ENCODE data around the gene TMEM108. TPM values are rescaled to one million over a fixed set of nuclear protein-coding genes. Genes with fewer than 3 reads are reported as not detected.

Gene TMEM108
- total RNA-seq, 6 experiments from 2014 or later, result not detected

DNA sequence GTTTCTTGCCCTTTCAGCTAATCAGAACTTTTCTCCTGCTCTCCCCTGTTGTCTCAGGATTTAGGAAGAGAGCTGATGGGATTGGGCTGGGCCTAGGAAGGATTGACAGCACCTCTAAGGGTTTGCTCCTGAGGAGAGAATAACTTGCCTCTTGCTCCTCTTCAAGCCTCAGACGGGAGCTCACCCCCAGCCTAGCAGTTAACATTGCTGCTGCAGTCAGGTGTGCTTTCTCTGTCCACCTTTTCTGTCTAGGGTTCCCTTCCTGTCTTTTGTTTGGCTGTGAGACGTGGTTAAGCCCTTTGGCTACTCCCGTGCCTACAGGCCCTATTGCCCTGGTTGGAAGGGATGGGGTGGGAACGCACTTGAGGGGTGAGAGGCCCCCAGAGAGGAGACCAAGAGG lies 20.1 kb downstream of the TMEM108 start:
- no peak for DNase-seq
- Mint-ChIP-seq H3K9me3 (peaks cover 5% of the 10 kb centered on the region; the same call in 1 of the 2 replicates), H3K27me3 (ENCODE audit: insufficient read depth) (peaks cover 2% of the 10 kb centered on the region; the same call in 1 of the 2 replicates), H3K27ac (no peak overlapping the region), H3K4me3 (no peak overlapping the region), H3K4me1 (ENCODE audit: low read depth) (no peaks in the 10 kb centered on the region), H3K36me3 (ENCODE audit: low read depth) (no peaks in the 10 kb centered on the region)
- TF ChIP-seq, protein P1, sequence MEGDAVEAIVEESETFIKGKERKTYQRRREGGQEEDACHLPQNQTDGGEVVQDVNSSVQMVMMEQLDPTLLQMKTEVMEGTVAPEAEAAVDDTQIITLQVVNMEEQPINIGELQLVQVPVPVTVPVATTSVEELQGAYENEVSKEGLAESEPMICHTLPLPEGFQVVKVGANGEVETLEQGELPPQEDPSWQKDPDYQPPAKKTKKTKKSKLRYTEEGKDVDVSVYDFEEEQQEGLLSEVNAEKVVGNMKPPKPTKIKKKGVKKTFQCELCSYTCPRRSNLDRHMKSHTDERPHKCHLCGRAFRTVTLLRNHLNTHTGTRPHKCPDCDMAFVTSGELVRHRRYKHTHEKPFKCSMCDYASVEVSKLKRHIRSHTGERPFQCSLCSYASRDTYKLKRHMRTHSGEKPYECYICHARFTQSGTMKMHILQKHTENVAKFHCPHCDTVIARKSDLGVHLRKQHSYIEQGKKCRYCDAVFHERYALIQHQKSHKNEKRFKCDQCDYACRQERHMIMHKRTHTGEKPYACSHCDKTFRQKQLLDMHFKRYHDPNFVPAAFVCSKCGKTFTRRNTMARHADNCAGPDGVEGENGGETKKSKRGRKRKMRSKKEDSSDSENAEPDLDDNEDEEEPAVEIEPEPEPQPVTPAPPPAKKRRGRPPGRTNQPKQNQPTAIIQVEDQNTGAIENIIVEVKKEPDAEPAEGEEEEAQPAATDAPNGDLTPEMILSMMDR (IDR thresholded peaks at IDR 0.05), result no peak

DNA sequence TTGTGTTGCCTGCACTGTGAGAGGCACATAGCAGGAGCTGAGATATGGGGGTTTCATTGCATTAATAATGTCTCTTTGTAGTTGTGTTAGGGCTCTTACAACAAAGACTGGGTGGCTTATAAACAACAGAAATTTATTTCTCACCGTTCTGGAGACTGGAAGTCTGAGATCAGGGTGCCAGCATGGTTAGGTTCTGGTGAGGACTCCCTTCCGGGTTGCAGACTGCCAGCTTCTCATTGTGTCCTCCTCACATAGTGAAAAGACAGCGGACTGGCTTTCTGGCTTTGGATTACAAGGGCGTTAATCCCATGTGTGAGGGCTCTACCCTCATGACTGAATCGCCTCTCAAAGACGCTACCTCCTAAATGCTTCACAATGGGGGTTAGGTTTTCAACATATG lies 20.6 kb downstream of the TMEM108 start:
- no peak for DNase-seq
- Mint-ChIP-seq H3K4me3 (no peak overlapping the region), H3K27ac (no peak overlapping the region), H3K27me3 (ENCODE audit: insufficient read depth) (peaks cover 3% of the 10 kb centered on the region; the same call in 1 of the 2 replicates), H3K4me1 (ENCODE audit: low read depth) (no peaks in the 10 kb centered on the region), H3K9me3 (peaks cover 5% of the 10 kb centered on the region; the same call in 1 of the 2 replicates), H3K36me3 (ENCODE audit: low read depth) (no peaks in the 10 kb centered on the region)
- TF ChIP-seq, protein P1 (IDR thresholded peaks at IDR 0.05), result no peak

DNA sequence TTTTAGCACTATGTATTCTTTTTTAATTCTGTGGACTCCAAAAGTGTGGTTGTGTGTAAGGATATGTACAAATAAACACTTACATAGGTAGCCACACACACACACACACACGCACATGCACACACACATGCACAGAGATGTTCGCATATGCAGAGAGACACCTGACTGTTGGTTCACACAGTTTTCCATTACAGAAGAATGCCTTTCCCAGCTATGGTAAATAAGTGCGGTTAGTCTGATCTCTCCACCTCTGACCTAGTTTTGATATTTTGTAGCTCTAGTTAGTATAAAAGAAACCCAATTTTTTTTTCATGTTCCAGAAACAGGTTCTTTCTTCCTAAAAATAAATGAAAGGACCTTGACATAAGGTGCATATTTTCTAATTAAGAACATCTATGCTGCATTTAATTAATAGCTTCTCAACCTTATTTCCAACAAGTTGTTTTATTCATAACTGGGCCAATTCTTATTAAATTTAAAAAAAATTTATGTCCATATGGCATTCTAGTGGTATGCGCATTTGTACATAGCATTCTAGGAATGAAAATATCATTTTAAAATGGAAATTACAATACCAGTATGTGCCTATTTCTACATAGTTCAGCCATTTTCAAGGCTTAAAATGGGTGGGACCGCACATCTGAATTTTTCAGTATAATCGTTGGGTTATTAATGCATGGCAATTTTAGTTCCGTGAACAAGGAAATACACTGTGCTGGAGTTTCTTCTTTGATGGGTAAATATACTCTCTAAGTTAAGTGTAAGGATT lies 27.2 kb downstream of the TMEM108 start:
- no peaks in the 10 kb centered on the region for H3K36me3 Mint-ChIP-seq (ENCODE audit: low read depth)
- no peak overlapping the region for H3K4me3 Mint-ChIP-seq
- H3K27ac Mint-ChIP-seq, result no peak overlapping the region
- peaks cover 5% of the 10 kb centered on the region; the same call in 1 of the 2 replicates for H3K9me3 Mint-ChIP-seq
- DNase-seq, result no peak
- H3K27me3 Mint-ChIP-seq (ENCODE audit: insufficient read depth), result peaks cover 4% of the 10 kb centered on the region
- H3K4me1 Mint-ChIP-seq (ENCODE audit: low read depth), result no peaks in the 10 kb centered on the region
- TF ChIP-seq, protein P1 (IDR thresholded peaks at IDR 0.05), result no peak

DNA sequence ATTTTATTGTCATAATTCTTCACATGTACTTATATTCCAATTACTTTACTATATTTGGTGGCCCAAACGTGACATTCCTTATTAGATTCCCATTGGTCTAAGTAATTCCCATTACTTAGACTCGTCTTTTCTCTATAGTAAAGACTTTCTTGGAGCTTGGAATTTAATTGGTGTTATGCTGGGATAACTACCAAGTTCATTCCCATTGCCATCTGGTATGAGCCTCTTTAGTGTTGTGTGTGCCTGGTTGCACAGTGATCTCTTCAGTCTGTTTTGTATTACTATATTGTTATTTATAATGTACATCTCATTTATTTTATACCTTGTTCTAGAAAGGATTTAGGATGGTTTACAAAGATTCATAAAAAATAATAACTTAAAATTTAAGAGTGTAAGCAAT lies 27.8 kb downstream of the TMEM108 start:
- TF ChIP-seq, protein P1 (IDR thresholded peaks at IDR 0.05), result no peak
- Mint-ChIP-seq H3K4me1 (ENCODE audit: low read depth) (no peaks in the 10 kb centered on the region), H3K27ac (no peak overlapping the region), H3K9me3 (peaks cover 5% of the 10 kb centered on the region; the same call in 1 of the 2 replicates), H3K27me3 (ENCODE audit: insufficient read depth) (peaks cover 4% of the 10 kb centered on the region), H3K4me3 (no peak overlapping the region), H3K36me3 (ENCODE audit: low read depth) (no peaks in the 10 kb centered on the region)
- DNase-seq, result no peak

DNA sequence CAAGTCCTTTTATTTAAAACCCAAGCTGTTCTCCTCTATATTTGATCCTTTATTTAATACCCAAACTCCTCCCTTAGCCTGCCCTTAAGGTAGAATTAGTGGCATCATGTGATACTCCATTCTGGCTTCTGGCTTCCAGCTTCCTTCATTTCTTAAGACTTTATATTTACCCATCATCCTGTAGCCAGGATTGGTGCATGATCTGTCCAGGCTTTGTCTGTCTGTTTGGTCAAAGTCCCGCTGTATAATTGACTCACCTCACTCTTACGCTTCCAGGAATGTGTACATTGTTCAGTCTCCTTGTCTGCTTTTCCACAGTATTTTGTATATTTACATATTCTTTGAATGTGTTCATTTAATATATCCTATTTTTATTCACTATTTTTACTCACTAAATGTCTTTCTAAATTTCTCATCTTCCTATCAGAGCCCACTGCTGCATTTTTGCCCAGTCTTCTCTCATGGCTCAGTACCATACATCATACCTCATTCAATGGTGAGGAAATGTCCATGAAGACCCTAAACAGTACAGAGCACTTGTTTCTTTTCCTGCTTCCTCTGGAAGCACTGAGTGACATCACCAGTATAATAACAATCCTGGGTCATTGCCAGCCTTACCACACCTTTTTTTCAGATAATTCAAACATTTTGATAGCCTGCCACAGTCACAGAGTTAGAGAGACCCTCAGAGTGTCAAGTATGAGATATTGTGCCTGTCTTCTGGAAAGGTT lies 31.5 kb downstream of the TMEM108 start:
- Mint-ChIP-seq H3K36me3 (ENCODE audit: low read depth) (no peaks in the 10 kb centered on the region), H3K27ac (no peak overlapping the region), H3K27me3 (ENCODE audit: insufficient read depth) (peaks cover 3% of the 10 kb centered on the region), H3K4me1 (ENCODE audit: low read depth) (no peaks in the 10 kb centered on the region), H3K9me3 (no peaks in the 10 kb centered on the region), H3K4me3 (no peak overlapping the region)
- DNase-seq, result no peak
- TF ChIP-seq, protein P1 (IDR thresholded peaks at IDR 0.05), result no peak

Data from HFFc6 (cell line).